NT2/D1 (cell line): ENCODE results near the gene PPP1R37.

ENCODE experiments used
- DNase-seq: peaks from one replicate; pipeline ENCODE4 v3.0.0-alpha.2; 2011; ENCODE audit warnings: low read depth, low spot score
- H3K27me3 ChIP-seq: 2 replicates; pipeline ENCODE4 v1.6.0; 2011; ENCODE audit warnings: mild to moderate bottlenecking; ENCODE audit not compliant: insufficient read length, insufficient read depth
- H3K36me3 ChIP-seq: 2 replicates; pipeline ENCODE4 v1.6.1; 2011; ENCODE audit warnings: mild to moderate bottlenecking, low read length, mixed read lengths; ENCODE audit not compliant: insufficient read depth, insufficient read length
- H3K4me1 ChIP-seq: 2 replicates; pipeline ENCODE4 v1.5.1; 2011; ENCODE audit not compliant: insufficient read depth, insufficient read length
- H3K4me3 ChIP-seq: 2 replicates; pipeline ENCODE4 v1.5.1; 2011; ENCODE audit warnings: low read depth; ENCODE audit not compliant: insufficient read length
- H3K9ac ChIP-seq: 2 replicates; pipeline ENCODE4 v1.6.0; 2011; ENCODE audit warnings: low read depth; ENCODE audit not compliant: insufficient read length
- H3K9me3 ChIP-seq: 2 replicates; pipeline ENCODE4 v1.5.1; 2011; ENCODE audit warnings: mild to moderate bottlenecking, low read length; ENCODE audit not compliant: insufficient read depth
- SUZ12 ChIP-seq: IDR thresholded peaks from 2 replicates; pipeline ENCODE4 v1.6.1; 2011; ENCODE audit not compliant: insufficient read length, insufficient read depth; ENCODE audit errors: extremely low read depth
- YY1 ChIP-seq: IDR thresholded peaks from 2 replicates; pipeline ENCODE4 v1.6.1; 2011; ENCODE audit not compliant: insufficient read length, insufficient read depth
- ZNF274 ChIP-seq: IDR thresholded peaks from 2 replicates; pipeline ENCODE4 v1.6.1; 2011; ENCODE audit warnings: mild to moderate bottlenecking, low read depth, low read length

Gene PPP1R37

DNA sequence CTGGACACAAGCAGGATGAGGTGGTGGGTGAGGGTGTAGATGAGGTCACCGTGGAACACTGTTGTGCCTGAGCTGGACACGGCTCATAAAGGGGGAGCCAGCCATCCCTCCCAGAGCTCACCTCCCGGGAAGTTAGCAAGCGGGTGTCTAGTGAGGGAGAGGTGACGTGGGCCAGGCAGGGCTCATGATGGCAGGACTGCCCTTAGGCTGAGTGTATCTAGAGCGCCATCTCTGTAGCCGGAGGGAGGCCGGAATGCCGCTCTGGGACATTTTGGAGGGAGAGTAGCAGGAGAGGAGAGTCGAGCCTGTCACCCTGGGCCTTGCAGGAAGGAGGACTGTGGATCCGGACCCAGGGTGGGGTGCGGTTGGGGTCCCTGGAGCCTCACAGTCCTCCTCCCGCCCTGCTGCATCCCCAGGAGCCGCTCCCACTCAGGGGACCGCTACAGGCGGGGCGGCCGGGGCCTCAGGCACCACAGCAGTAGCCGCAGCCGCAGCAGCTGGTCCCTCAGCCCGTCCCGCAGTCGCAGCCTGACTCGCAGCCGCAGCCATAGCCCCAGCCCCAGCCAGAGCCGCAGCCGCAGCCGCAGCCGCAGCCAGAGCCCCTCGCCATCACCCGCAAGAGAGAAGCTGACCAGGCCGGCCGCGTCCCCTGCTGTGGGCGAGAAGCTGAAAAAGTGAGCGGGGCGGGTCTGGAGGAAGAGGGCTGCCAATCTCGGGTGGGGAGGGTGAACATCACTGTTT is 25.9 kb upstream of the PPP1R37 start:
- DNase-seq: no peak
- peaks cover 81% of the 10 kb centered on the region for H3K36me3 ChIP-seq
- H3K27me3 ChIP-seq: no peaks in the 10 kb centered on the region
- no peak for TF ChIP-seq YY1
- no peak for TF ChIP-seq SUZ12
- no peak for TF ChIP-seq ZNF274
- no peaks in the 10 kb centered on the region for H3K9me3 ChIP-seq
- peaks cover 6% of the 10 kb centered on the region for H3K4me1 ChIP-seq
- H3K9ac ChIP-seq: no peak overlapping the region
- H3K4me3 ChIP-seq: no peak overlapping the region

DNA sequence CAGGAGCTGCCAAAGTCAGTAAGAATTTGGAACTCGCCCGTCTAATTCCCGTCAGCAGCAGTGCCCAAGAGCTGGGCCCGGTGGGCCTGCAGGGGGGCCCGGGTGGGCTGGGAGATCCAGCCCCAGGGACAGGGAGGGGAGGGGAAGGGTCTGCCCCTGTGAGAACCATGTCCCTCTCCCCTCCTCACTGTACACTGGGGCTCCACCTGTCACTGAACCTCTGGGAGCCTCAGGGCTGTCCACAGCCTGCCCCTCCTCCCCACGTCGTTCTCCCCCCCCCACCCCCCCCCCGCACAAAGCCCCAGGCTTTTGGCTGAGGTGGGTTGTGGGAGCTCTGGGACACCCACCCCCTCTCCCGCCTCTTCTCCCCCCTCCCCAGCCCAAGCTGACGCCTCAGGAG is 24.9 kb upstream of the PPP1R37 start:
- Histone ChIP-seq H3K4me1 (peaks cover 6% of the 10 kb centered on the region), H3K27me3 (no peaks in the 10 kb centered on the region), H3K4me3 (no peak overlapping the region), H3K9ac (no peak overlapping the region), H3K9me3 (no peaks in the 10 kb centered on the region), H3K36me3 (peaks cover 79% of the 10 kb centered on the region)
- TF ChIP-seq YY1 (no peak), SUZ12 (no peak)
- DNase-seq: no peak

DNA sequence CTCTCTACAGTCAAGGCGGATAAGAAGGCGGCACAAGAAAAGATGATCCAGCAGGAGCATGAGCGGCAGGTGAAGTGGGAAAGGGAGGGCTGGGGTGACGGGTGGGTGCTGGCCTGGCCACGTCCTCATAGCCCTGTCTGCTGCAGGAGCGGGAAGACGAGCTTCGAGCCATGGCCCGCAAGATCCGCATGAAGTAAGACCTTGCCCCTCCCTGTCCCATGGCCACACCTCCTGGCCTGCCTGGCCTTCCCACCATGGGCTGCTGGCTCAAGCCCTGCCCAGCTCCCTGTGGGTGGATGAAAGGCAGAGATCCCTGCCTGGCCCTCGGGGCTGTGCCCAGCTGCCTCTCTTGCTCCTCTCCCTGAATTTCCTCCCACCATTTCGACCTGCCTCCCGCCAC is 23.9 kb upstream of the PPP1R37 start:
- Histone ChIP-seq H3K9ac (no peak overlapping the region), H3K36me3 (peaks cover 72% of the 10 kb centered on the region), H3K4me1 (peaks cover 6% of the 10 kb centered on the region), H3K9me3 (no peaks in the 10 kb centered on the region), H3K27me3 (no peaks in the 10 kb centered on the region), H3K4me3 (no peak overlapping the region)
- DNase-seq: no peak
- TF ChIP-seq SUZ12 (no peak), ZNF274 (no peak), YY1 (no peak)

DNA sequence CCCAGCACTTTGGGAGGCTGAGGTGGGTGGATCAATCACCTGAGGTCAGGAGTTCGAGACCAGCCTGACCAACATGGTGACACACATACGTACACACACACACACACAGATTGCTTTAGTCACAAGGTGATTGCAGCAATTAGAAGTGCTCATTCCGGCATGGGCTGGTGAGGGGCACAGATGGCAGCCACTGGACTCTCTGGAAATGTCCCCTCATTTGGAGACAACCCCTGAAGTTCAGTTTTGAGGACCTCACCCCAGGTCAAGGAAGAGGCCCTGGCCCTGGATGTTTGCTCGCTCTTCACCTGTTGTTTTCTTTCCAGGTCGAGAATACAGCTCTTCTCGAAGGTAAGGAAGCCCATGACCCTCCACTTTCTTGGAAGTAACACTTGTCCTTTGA is 22.8 kb upstream of the PPP1R37 start:
- Histone ChIP-seq H3K4me3 (no peak overlapping the region), H3K4me1 (peaks cover 9% of the 10 kb centered on the region), H3K9me3 (no peaks in the 10 kb centered on the region), H3K27me3 (no peaks in the 10 kb centered on the region), H3K36me3 (peaks cover 63% of the 10 kb centered on the region), H3K9ac (no peak overlapping the region)
- no peak for TF ChIP-seq ZNF274
- TF ChIP-seq SUZ12: no peak
- no peak for TF ChIP-seq YY1
- no peak for DNase-seq

DNA sequence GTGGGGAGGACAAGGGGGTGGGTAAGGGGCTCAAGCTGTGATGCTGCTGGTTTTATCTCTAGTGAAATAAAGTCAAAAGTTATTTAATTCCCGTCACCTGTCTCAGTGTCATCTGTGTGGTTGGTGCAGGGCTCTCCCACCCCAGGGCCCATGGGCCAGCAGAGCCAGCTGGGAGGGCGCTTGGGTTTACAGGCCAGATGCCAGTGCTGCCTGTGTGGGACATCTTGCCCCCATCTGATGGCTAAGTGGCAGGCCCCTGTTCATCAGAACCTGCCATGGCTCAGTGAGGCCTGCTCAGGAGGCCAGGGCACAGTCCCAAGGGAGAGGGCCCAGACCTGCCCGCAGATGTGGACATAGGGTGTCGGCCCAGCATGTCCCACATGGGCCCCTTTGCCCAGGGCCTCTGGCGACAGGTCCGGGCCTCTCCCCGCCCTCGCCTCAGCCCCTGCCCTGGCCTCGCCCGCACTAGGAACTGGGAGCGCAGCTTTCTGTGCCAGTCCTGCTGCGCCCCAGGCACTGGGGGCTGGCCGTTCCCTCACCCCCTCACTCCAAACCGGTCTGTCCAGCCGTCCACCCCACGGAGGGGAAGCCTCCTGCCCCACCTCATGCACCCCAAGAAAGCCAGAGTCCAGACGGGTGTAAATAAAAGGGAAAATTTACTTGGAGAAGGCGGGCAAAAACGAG is 22.0 kb upstream of the PPP1R37 start:
- Histone ChIP-seq H3K27me3 (no peaks in the 10 kb centered on the region), H3K4me1 (peaks cover 9% of the 10 kb centered on the region), H3K9me3 (no peaks in the 10 kb centered on the region), H3K4me3 (no peak overlapping the region), H3K36me3 (peaks cover 57% of the 10 kb centered on the region), H3K9ac (no peak overlapping the region)
- TF ChIP-seq SUZ12 (no peak), YY1 (no peak), ZNF274 (no peak)
- DNase-seq: no peak

DNA sequence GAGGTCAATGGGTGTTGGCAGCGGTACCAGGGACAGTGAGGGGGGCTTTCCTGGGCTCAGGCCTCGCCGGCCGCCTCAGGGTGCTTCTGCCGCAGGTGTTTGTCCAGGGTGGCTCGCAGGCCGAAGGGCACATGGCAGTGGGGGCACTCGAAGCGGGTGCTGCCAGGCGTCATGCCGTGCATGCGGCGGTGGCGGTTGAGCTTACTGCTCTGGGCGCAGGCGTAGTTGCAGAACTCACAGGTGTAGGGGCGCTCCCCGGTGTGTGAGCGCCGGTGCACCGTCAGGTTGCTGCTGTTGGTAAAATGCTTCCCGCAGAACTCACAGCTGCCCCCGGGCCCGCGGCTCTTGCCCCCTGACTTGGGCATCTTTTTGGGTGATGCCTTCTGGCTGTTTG is 21.4 kb upstream of the PPP1R37 start:
- TF ChIP-seq SUZ12: no peak
- no peak for TF ChIP-seq ZNF274
- no peak for TF ChIP-seq YY1
- H3K4me1 ChIP-seq: peaks cover 9% of the 10 kb centered on the region
- peaks cover 55% of the 10 kb centered on the region for H3K36me3 ChIP-seq
- no peaks in the 10 kb centered on the region for H3K27me3 ChIP-seq
- no peaks in the 10 kb centered on the region for H3K9me3 ChIP-seq
- H3K4me3 ChIP-seq: no peak overlapping the region
- H3K9ac ChIP-seq: no peak overlapping the region
- DNase-seq: no peak

DNA sequence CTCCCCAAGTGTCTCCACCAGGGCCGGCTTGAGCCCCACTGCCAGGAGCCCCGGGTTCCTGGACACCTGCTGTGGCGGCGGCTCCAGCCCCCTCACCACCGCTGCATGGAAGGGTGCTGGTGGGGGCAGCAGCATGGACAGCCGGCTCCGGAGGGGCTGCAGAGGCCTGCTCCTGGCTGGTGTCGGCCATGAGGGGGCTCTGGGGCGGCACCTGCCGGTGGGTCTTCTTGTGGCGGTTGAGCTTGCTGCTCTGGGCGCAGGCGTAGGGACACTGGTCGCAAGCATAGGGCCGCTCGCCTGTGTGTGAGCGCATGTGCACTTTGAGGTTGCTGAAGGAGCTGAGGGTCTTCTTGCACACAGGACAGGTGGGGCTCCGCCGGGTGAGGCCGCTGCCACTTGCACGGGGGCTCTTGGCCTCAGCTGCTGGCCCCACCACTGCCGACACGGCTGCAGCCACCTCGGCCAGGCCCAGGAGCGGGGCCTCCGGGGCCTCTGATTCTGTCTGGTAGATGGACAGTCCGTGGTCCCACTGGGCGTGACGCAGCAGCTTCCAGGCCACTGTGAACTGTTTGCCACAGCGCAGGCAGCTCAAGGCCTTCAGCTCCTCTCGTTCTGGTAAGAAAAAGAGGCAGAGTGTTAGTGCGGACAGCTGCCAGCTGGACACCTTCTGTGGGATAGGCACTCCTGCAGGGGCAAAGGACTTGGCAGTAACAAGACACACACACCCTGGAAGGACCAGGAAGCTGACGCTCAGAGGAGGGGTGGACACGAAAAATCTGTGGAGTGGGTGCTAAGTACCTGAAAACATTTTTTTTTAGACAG is 20.8 kb upstream of the PPP1R37 start:
- H3K4me1 ChIP-seq: peaks cover 6% of the 10 kb centered on the region
- H3K9ac ChIP-seq: no peak overlapping the region
- no peak overlapping the region for H3K4me3 ChIP-seq
- H3K9me3 ChIP-seq: no peaks in the 10 kb centered on the region
- no peak for TF ChIP-seq ZNF274
- TF ChIP-seq YY1: no peak
- TF ChIP-seq SUZ12: no peak
- peaks cover 49% of the 10 kb centered on the region for H3K36me3 ChIP-seq
- H3K27me3 ChIP-seq: no peaks in the 10 kb centered on the region
- DNase-seq: no peak
